Measurements from ENCODE around the gene MARS1. TPM values are rescaled to one million over a fixed set of nuclear protein-coding genes. Genes with fewer than 3 reads are reported as not detected.
"Not testable (repeated sequence)": the region's sequence is repeated elsewhere in the genome, so short reads cannot be mapped to it uniquely, and the experiment has no call there.

Gene MARS1
- total RNA-seq, 2 experiments from 2014 or later, result 283 to 384 TPM

- H3K27ac Mint-ChIP-seq, result no peak overlapping the region
- CTCF ChIA-PET, result interaction anchor here (1.1 kb wide), 1 partner anchor 80 kb away, joined by 3 read pairs; no protein-coding TSS in a partner anchor
- H3K9me3 Mint-ChIP-seq (ENCODE audit: low read depth), result no peaks in the 10 kb centered on the region
- H3K4me1 Mint-ChIP-seq, result peaks cover 46% of the 10 kb centered on the region
- DNase-seq (no peak), ATAC-seq (no peak)
- H3K4me3 Mint-ChIP-seq, result peak overlapping the region; percentile 72
- H3K36me3 Mint-ChIP-seq, result peaks cover 2% of the 10 kb centered on the region
- peaks cover 11% of the 10 kb centered on the region for H3K27me3 Mint-ChIP-seq
These were observed 63.0 kb downstream of the MARS1 start for GRCh38 chr12:57550641-57551549.

GRCh38 chr12:57551637-57552305 is 63.9 kb downstream of the MARS1 start:
- Mint-ChIP-seq H3K27me3 (peaks cover 11% of the 10 kb centered on the region), H3K4me3 (no peak overlapping the region), H3K4me1 (peaks cover 39% of the 10 kb centered on the region), H3K36me3 (no peaks in the 10 kb centered on the region), H3K27ac (no peak overlapping the region), H3K9me3 (ENCODE audit: low read depth) (no peaks in the 10 kb centered on the region)
- CTCF ChIA-PET, result interaction anchor here (1.0 to 1.4 kb wide), 4 partner anchors 11 to 93 kb away, joined by 3 to 6 read pairs (median 3); no protein-coding TSS in a partner anchor
- ATAC-seq (no peak), DNase-seq (no peak)

GRCh38 chr12:57552306-57552651 is 64.4 kb downstream of the MARS1 start:
- Mint-ChIP-seq H3K4me1 (peaks cover 36% of the 10 kb centered on the region), H3K9me3 (ENCODE audit: low read depth) (no peaks in the 10 kb centered on the region), H3K27ac (no peak overlapping the region), H3K36me3 (no peaks in the 10 kb centered on the region), H3K4me3 (no peak overlapping the region), H3K27me3 (peaks cover 11% of the 10 kb centered on the region)
- ATAC-seq (no peak), DNase-seq (no peak)
- CTCF ChIA-PET, result interaction anchor here (1.0 to 1.4 kb wide), 3 partner anchors 10 to 94 kb away, joined by 3 to 6 read pairs (median 3); no protein-coding TSS in a partner anchor

GRCh38 chr12:57552835-57553313 is 65.0 kb downstream of the MARS1 start:
- no peak for ATAC-seq
- CTCF ChIA-PET, result interaction anchor here (1.0 to 1.4 kb wide), 2 partner anchors 10 to 31 kb away, joined by 3 to 6 read pairs; no protein-coding TSS in a partner anchor
- DNase-seq, result no peak
- Mint-ChIP-seq H3K4me1 (peaks cover 31% of the 10 kb centered on the region), H3K27me3 (peaks cover 11% of the 10 kb centered on the region), H3K4me3 (no peak overlapping the region), H3K36me3 (no peaks in the 10 kb centered on the region), H3K27ac (no peak overlapping the region), H3K9me3 (ENCODE audit: low read depth) (no peaks in the 10 kb centered on the region)

- no peaks in the 10 kb centered on the region for H3K36me3 Mint-ChIP-seq
- no peaks in the 10 kb centered on the region for H3K9me3 Mint-ChIP-seq (ENCODE audit: low read depth)
- ATAC-seq (no peak), DNase-seq (no peak)
- no peak overlapping the region for H3K27ac Mint-ChIP-seq
- peaks cover 9% of the 10 kb centered on the region for H3K27me3 Mint-ChIP-seq
- CTCF ChIA-PET, result interaction anchor here (0.8 to 1.4 kb wide), 2 partner anchors 9 to 30 kb away, joined by 3 read pairs; no protein-coding TSS in a partner anchor
- H3K4me3 Mint-ChIP-seq, result no peak overlapping the region
- peaks cover 30% of the 10 kb centered on the region for H3K4me1 Mint-ChIP-seq
These were observed 65.7 kb downstream of the MARS1 start for GRCh38 chr12:57553343-57554202.

GRCh38 chr12:57554453-57554852 is 66.6 kb downstream of the MARS1 start:
- Mint-ChIP-seq H3K27me3 (no peaks in the 10 kb centered on the region), H3K36me3 (no peaks in the 10 kb centered on the region), H3K27ac (no peak overlapping the region), H3K4me1 (peaks cover 24% of the 10 kb centered on the region), H3K4me3 (no peak overlapping the region), H3K9me3 (ENCODE audit: low read depth) (no peaks in the 10 kb centered on the region)
- ATAC-seq (no peak), DNase-seq (no peak)
- CTCF ChIA-PET, result no interaction called here

GRCh38 chr12:57554897-57555296 is 67.0 kb downstream of the MARS1 start:
- CTCF ChIA-PET, result interaction anchor here (0.9 kb wide), 1 partner anchor 27 kb away, joined by 3 read pairs; no protein-coding TSS in a partner anchor

GRCh38 chr12:57558864-57559263 is 71.0 kb downstream of the MARS1 start:
- no peaks in the 10 kb centered on the region for H3K36me3 Mint-ChIP-seq
- CTCF ChIA-PET, result interaction anchor here (1.2 kb wide), 1 partner anchor 12 kb away, joined by 5 read pairs; the partner anchor contains the start of gene DCTN2
- no peak for DNase-seq
- no peak for ATAC-seq
- no peaks in the 10 kb centered on the region for H3K4me1 Mint-ChIP-seq
- H3K4me3 Mint-ChIP-seq, result no peak overlapping the region
- H3K27me3 Mint-ChIP-seq, result peaks cover 9% of the 10 kb centered on the region
- H3K9me3 Mint-ChIP-seq (ENCODE audit: low read depth), result no peaks in the 10 kb centered on the region
- H3K27ac Mint-ChIP-seq, result no peak overlapping the region

More at GRCh38 chr12:57554897-57555296, 67.0 kb downstream of the MARS1 start:
- H3K9me3 Mint-ChIP-seq (ENCODE audit: low read depth), result no peaks in the 10 kb centered on the region
- no peak for ATAC-seq
- H3K4me3 Mint-ChIP-seq, result no peak overlapping the region
- peaks cover 22% of the 10 kb centered on the region for H3K4me1 Mint-ChIP-seq
- H3K36me3 Mint-ChIP-seq, result no peaks in the 10 kb centered on the region
- DNase-seq, result no peak
- no peak overlapping the region for H3K27ac Mint-ChIP-seq
- no peaks in the 10 kb centered on the region for H3K27me3 Mint-ChIP-seq

- CTCF ChIA-PET, result interaction anchor here (1.0 kb wide), 1 partner anchor 23 kb away, joined by 3 read pairs; no protein-coding TSS in a partner anchor
- no peaks in the 10 kb centered on the region for H3K4me1 Mint-ChIP-seq
- no peak overlapping the region for H3K4me3 Mint-ChIP-seq
- H3K9me3 Mint-ChIP-seq (ENCODE audit: low read depth), result no peaks in the 10 kb centered on the region
- peaks cover 9% of the 10 kb centered on the region for H3K27me3 Mint-ChIP-seq
- H3K36me3 Mint-ChIP-seq, result no peaks in the 10 kb centered on the region
- H3K27ac Mint-ChIP-seq, result no peak overlapping the region
- ATAC-seq (no peak), DNase-seq (no peak)
These were observed 72.6 kb downstream of the MARS1 start for GRCh38 chr12:57560516-57560915.

GRCh38 chr12:57561117-57561516 is 73.2 kb downstream of the MARS1 start:
- not testable (repeated sequence) for H3K9me3 Mint-ChIP-seq (ENCODE audit: low read depth); H3K27me3 Mint-ChIP-seq; DNase-seq; H3K4me3 Mint-ChIP-seq; ATAC-seq; H3K36me3 Mint-ChIP-seq; H3K4me1 Mint-ChIP-seq; H3K27ac Mint-ChIP-seq
- CTCF ChIA-PET, result interaction anchor here (1.0 kb wide), 1 partner anchor 22 kb away, joined by 3 read pairs; no protein-coding TSS in a partner anchor

GRCh38 chr12:57563358-57563757 is 75.5 kb downstream of the MARS1 start:
- DNase-seq (no peak), ATAC-seq (no peak)
- Mint-ChIP-seq H3K4me3 (no peak overlapping the region), H3K4me1 (no peaks in the 10 kb centered on the region), H3K27ac (no peak overlapping the region), H3K9me3 (ENCODE audit: low read depth) (no peaks in the 10 kb centered on the region), H3K36me3 (no peaks in the 10 kb centered on the region), H3K27me3 (peaks cover 9% of the 10 kb centered on the region)
- CTCF ChIA-PET, result interaction anchor here (0.7 kb wide), 1 partner anchor 64 kb away, joined by 3 read pairs; no protein-coding TSS in a partner anchor

GRCh38 chr12:57564178-57564740 is 76.4 kb downstream of the MARS1 start:
- Mint-ChIP-seq H3K4me3 (no peak overlapping the region), H3K9me3 (ENCODE audit: low read depth) (no peaks in the 10 kb centered on the region), H3K4me1 (no peaks in the 10 kb centered on the region), H3K36me3 (no peaks in the 10 kb centered on the region), H3K27me3 (peaks cover 9% of the 10 kb centered on the region), H3K27ac (no peak overlapping the region)
- ATAC-seq (no peak), DNase-seq (no peak)
- CTCF ChIA-PET, result interaction anchor here (0.9 kb wide), 1 partner anchor 19 kb away, joined by 3 read pairs; no protein-coding TSS in a partner anchor
